Mucosa of rectum (tissue), 2 donors: ENCODE measurements around the gene ANKRD33B.

Experiments used
- H3K27ac ChIP-seq, 2 donors: one replicate each; pipeline ENCODE4 v1.7.0; 2013; ENCODE audit warnings: inconsistent platforms in 2 of 2, low read depth in 2 of 2, low read length in 2 of 2
- H3K27me3 ChIP-seq, 2 donors: one replicate each; pipeline ENCODE4 v1.7.0; 2013; ENCODE audit warnings: low read length in 2 of 2; ENCODE audit not compliant: control insufficient read depth in 2 of 2, insufficient read depth in 2 of 2
- H3K36me3 ChIP-seq, 2 donors: one replicate each; pipeline ENCODE4 v1.7.0; 2013; ENCODE audit warnings: low read length in 2 of 2; ENCODE audit not compliant: control insufficient read depth in 2 of 2, insufficient read depth in 2 of 2
- H3K4me1 ChIP-seq, 2 donors: one replicate each; pipeline ENCODE4 v1.7.0; 2013; ENCODE audit warnings: low read length in 2 of 2, mild to moderate bottlenecking in 1 of 2; ENCODE audit not compliant: control insufficient read depth in 2 of 2, insufficient read depth in 2 of 2
- H3K4me3 ChIP-seq, 2 donors: one replicate each; pipeline ENCODE4 v1.7.0; 2013; ENCODE audit warnings: low read length in 2 of 2
- H3K9ac ChIP-seq, 2 donors: one replicate each; pipeline ENCODE4 v1.7.0; 2013; ENCODE audit warnings: low read length in 2 of 2, low read depth in 1 of 2, mild to moderate bottlenecking in 1 of 2
- H3K9me3 ChIP-seq, 2 donors: one replicate each; pipeline ENCODE4 v1.7.0; 2013; ENCODE audit warnings: low read length in 2 of 2; ENCODE audit not compliant: control insufficient read depth in 2 of 2
- donor health status: healthy.
- donor health status: Normal muscosa, but diverticular disease.

ANKRD33B gene

GRCh38 chr5:10537624-10538023, 26.2 kb upstream of the ANKRD33B start:
- Histone ChIP-seq H3K27me3 (peaks cover 0 to 7% of the 10 kb centered on the region in 2 donors), H3K9ac (no peak overlapping the region), H3K9me3 (no peaks in the 10 kb centered on the region), H3K4me3 (no peak overlapping the region), H3K36me3 (no peaks in the 10 kb centered on the region), H3K4me1 (peaks cover 0 to 5% of the 10 kb centered on the region in 2 donors), H3K27ac (no peak overlapping the region)

DNA sequence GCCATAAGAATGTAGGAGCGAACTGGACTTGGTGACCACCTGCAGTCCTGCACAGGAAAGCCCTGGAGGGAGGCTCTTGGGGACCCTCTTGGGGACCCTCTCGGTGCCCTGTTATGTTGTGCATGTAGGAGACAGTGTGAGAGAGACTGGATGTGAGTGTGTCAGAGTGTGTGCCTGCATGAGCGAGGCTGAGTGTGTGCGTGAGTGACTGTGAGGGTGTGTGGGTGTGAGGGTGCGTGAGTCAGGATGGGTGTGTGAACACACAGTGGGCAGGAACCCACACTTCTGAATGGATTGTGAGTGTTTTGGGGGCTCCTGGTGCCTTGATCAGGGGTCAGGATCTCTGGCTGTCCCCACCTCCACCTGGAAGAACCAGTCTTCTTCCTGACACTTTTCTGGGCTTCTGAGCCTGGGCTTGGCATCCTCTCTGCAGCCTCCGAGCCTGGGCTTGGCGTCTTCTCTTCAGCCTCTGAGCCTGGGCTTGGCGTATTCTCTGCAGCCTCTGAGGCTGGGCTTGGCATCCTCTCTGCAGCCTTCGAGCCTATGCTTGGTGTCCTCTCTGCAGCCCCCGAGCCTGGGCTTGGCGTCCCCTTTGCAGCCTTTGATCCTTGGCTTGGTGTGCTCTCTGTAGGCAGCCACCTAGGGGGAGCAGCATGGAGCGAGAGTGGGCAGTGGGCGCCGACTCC, 25.6 kb upstream of the ANKRD33B start:
- Histone ChIP-seq H3K4me3 (no peak overlapping the region), H3K9ac (no peak overlapping the region), H3K27ac (no peak overlapping the region), H3K9me3 (no peaks in the 10 kb centered on the region), H3K36me3 (no peaks in the 10 kb centered on the region), H3K4me1 (peaks cover 0 to 5% of the 10 kb centered on the region in 2 donors), H3K27me3 (peaks cover 0 to 7% of the 10 kb centered on the region in 2 donors)

DNA sequence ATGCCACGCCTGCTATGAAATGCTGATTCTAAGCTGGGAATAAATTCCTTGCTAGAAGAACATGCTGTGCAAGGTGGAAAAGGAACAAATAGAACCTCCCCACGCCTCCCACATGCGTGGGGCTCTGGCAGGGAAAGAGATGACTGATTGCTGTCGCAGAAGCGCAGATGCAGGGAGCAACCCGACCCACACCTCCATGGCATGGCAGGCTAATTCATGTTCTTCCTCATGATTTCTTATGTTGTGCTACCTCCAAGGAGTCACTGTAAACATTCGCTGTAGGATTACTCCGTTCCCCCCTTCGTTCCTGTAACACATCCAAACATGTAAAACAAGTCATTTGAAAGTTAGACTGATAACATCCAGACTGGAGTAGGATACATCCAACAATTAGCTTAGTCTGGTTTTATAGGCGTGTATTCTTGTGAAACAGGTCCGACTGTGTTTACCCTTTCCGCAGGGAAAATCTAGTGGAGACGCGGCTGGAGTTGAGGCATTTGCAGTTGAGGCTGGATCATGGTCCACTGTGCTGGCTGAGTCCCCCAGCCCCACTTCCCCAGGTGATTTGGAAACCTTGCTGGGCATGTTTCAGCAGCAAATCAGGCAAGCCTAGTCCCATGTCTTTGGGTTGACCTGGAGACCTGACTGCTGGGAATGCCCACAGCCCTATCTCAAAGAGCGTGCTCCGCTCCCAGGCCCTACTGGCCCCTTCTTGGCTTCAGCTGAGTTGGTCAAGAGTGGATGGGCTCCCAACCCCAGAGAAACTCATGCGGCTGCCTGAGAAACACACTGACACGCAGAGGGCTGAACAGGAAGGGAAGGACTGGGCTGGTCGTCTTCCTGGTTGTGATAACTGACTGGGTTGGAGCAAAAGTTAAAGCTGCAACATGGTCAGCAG, 24.8 kb upstream of the ANKRD33B start:
- Histone ChIP-seq H3K9ac (no peak overlapping the region), H3K27me3 (peaks cover 0 to 7% of the 10 kb centered on the region in 2 donors), H3K4me3 (no peak overlapping the region), H3K4me1 (peaks cover 0 to 5% of the 10 kb centered on the region in 2 donors), H3K27ac (no peak overlapping the region), H3K36me3 (no peaks in the 10 kb centered on the region), H3K9me3 (no peaks in the 10 kb centered on the region)

DNA sequence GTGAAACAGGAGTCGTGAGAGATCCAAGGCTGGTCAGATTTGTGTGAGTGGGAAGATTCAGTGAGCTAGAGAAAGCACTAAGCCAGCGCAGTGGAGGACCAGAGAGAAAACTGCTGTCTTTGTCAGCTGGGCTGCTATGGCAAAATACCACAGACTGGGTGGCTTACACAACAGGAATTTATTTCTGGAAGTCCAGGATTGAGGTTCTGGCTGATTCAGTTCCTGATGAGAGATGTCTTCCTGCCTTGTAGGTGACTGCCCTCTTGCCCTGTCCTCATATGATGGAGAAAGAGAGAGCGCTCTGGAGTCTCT, 24.2 kb upstream of the ANKRD33B start:
- Histone ChIP-seq H3K9ac (no peak overlapping the region), H3K9me3 (no peaks in the 10 kb centered on the region), H3K27me3 (peaks cover 0 to 7% of the 10 kb centered on the region in 2 donors), H3K4me1 (peaks cover 0 to 5% of the 10 kb centered on the region in 2 donors), H3K27ac (no peak overlapping the region), H3K36me3 (no peaks in the 10 kb centered on the region), H3K4me3 (no peak overlapping the region)

DNA sequence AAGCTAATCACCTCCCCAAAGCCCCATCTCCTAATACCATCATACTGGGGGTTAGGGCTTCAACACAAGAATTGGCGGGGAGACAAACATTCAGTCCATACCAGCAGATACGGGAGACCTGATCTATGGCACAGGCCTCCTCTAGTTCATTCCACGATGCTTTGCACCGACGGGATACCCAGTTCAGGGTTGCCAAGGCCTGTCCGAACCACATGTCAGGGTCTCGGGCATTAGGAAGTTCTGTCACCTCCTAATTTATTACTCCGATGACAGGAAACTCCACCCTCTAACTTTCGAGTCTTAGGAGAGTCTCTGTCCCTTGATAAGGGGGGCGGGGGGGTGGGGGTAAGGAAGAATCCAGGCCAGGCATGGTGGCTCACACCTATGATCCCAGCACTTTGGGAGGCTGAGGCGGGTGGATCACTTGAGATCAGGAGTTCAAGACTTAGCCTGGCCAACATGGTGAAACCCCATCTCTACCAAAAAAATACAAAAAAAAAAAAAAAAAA, 23.8 kb upstream of the ANKRD33B start:
- Histone ChIP-seq H3K4me1 (peaks cover 0 to 5% of the 10 kb centered on the region in 2 donors), H3K36me3 (no peaks in the 10 kb centered on the region), H3K4me3 (no peak overlapping the region), H3K9me3 (no peaks in the 10 kb centered on the region), H3K27ac (no peak overlapping the region), H3K27me3 (peaks cover 0 to 7% of the 10 kb centered on the region in 2 donors), H3K9ac (no peak overlapping the region)

DNA sequence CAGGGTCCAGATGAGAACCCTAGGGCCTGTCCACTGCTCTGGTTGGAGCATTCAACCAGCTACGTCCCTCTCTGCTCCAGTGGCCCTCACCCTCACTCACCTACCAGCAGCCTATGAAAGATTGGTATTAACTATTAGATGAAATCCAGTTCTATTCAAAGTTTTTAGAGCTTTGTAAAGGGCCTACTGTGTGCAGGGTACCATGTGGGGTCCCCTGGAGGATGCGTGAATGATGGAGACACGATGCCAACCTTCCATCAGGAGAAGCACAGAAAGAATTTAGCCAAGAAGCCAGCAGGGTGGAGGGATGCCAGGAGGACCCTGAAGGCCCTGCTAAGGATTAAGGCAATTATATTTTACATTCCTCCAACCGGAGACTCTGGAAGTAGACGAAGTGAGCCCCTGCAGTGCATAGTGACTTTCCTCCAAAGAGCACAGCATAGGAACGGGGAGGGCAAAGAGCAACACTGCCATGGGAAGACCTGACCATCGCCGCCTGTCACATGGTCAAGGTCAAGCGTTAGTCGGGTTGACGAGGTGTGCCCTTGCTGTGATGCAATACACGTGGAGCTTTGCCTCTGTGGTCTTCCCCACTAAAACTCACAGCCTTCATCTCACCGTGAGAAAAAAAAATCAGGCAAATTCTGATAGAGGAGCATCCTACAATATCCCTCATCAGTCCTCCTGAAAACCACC, 22.8 kb upstream of the ANKRD33B start:
- Histone ChIP-seq H3K27ac (no peak overlapping the region), H3K36me3 (no peaks in the 10 kb centered on the region), H3K27me3 (peaks cover 0 to 7% of the 10 kb centered on the region in 2 donors), H3K9me3 (no peaks in the 10 kb centered on the region), H3K9ac (no peak overlapping the region), H3K4me3 (no peak overlapping the region), H3K4me1 (peaks cover 0 to 5% of the 10 kb centered on the region in 2 donors)

DNA sequence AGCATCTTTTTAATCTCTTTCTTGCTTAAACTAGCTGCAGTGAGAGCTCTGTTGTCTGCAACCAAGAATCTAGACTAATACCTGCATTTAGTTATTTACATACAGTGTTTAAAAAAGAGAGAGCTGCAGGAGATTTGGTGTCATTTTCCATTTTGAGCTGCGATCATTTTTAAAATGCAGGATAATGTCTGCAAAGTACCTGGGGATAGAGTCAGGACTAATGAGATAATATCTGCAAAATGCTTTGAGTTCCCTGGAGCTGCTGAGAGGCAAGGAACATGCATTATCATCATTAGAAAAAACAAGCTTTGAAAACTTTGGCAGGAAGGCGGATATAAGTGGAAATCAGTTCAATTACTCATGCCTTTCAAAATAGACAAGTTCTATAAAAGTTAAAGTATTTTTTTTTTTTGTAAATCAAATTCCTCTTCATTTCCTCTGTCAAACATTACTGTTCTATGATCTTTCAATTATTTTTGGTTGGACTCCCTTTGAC, 21.8 kb upstream of the ANKRD33B start:
- Histone ChIP-seq H3K27ac (no peak overlapping the region), H3K27me3 (peaks cover 0 to 7% of the 10 kb centered on the region in 2 donors), H3K4me1 (peaks cover 0 to 4% of the 10 kb centered on the region in 2 donors), H3K4me3 (no peak overlapping the region), H3K9ac (no peak overlapping the region), H3K36me3 (no peaks in the 10 kb centered on the region), H3K9me3 (no peaks in the 10 kb centered on the region)

- peaks cover 0 to 3% of the 10 kb centered on the region in 2 donors for H3K27me3 ChIP-seq
- H3K4me1 ChIP-seq, result no peaks in the 10 kb centered on the region
- H3K9me3 ChIP-seq, result no peaks in the 10 kb centered on the region
- no peak overlapping the region for H3K4me3 ChIP-seq
- H3K36me3 ChIP-seq, result no peaks in the 10 kb centered on the region
- no peak overlapping the region for H3K27ac ChIP-seq
- no peak overlapping the region for H3K9ac ChIP-seq
Observed at GRCh38 chr5:10543585-10544040, 20.3 kb upstream of the ANKRD33B start.

- no peaks in the 10 kb centered on the region for H3K36me3 ChIP-seq
- no peak overlapping the region for H3K27ac ChIP-seq
- H3K4me3 ChIP-seq, result no peak overlapping the region
- H3K4me1 ChIP-seq, result no peaks in the 10 kb centered on the region
- H3K9me3 ChIP-seq, result no peaks in the 10 kb centered on the region
- no peaks in the 10 kb centered on the region for H3K27me3 ChIP-seq
- no peak overlapping the region for H3K9ac ChIP-seq
Observed at GRCh38 chr5:10545084-10545483, 18.8 kb upstream of the ANKRD33B start.
